HepG2 (cell line): Measurements from ENCODE around the gene SYNGAP1. TPM values are rescaled to one million over a fixed set of nuclear protein-coding genes. Genes with fewer than 3 reads are reported as not detected.

Experiments used
- AFF4 ChIP-seq: sonication (generic); formaldehyde crosslinking; IDR thresholded peaks from 2 replicates; pipeline ENCODE4 v1.4.0; 2020; ENCODE audit warnings: missing genetic modification reagents
- ARHGAP35 ChIP-seq: sonication (generic); formaldehyde crosslinking; IDR thresholded peaks from 2 replicates; pipeline ENCODE4 v1.9.0; 2022; ENCODE audit warnings: mild to moderate bottlenecking, inconsistent platforms, moderate library complexity, missing genetic modification reagents, borderline replicate concordance
- ASH2L ChIP-seq: fragments of 300-600, 200-600 bp; sonication (generic); IDR thresholded peaks from 2 replicates; pipeline ENCODE4 v1.7.0; 2017; ENCODE audit warnings: low read depth, mild to moderate bottlenecking, moderate library complexity, mixed read lengths, low read length; ENCODE audit not compliant: insufficient read length
- CBX5 ChIP-seq: sonication (generic); formaldehyde crosslinking; IDR thresholded peaks from 2 replicates; pipeline ENCODE4 v1.4.0; 2020; ENCODE audit warnings: missing genetic modification reagents, borderline replicate concordance
- HMG20A ChIP-seq: IDR thresholded peaks from 2 replicates; pipeline ENCODE4 v1.6.1; 2016; ENCODE audit warnings: borderline replicate concordance
- MBD4 ChIP-seq: IDR thresholded peaks from 2 replicates; pipeline ENCODE4 v1.6.1; 2012; ENCODE audit warnings: low read length, inconsistent platforms, borderline replicate concordance
- PRDM15 ChIP-seq: sonication (generic); formaldehyde crosslinking; IDR thresholded peaks from 2 replicates; pipeline ENCODE4 v1.4.0; 2020; ENCODE audit warnings: missing genetic modification reagents
- PRPF4 ChIP-seq: fragments of 200-400 bp; formaldehyde crosslinking; IDR thresholded peaks from 2 replicates; pipeline ENCODE4 v1.6.1; 2016; ENCODE audit warnings: low read length, low read depth; ENCODE audit not compliant: poor library complexity, severe bottlenecking
- TOPORS ChIP-seq: sonication (generic); formaldehyde crosslinking; IDR thresholded peaks from 2 replicates; pipeline ENCODE4 v1.8.0; 2023; ENCODE audit warnings: mild to moderate bottlenecking, missing genetic modification reagents
- TRIM22 ChIP-seq: fragments of 450-650 bp; IDR thresholded peaks from 2 replicates; pipeline ENCODE4 v1.6.1; 2017
- TSC22D2 ChIP-seq: sonication (generic); formaldehyde crosslinking; IDR thresholded peaks from 2 replicates; pipeline ENCODE4 v1.5.1; 2020; ENCODE audit warnings: missing genetic modification reagents, mild to moderate bottlenecking, borderline replicate concordance
- XBP1 ChIP-seq: sonication (generic); formaldehyde crosslinking; IDR thresholded peaks from 2 replicates; pipeline ENCODE4 v1.5.0; 2020; ENCODE audit warnings: missing genetic modification reagents
- ZNF577 ChIP-seq: sonication (generic); formaldehyde crosslinking; IDR thresholded peaks from 2 replicates; pipeline ENCODE4 v1.4.0; 2020; ENCODE audit warnings: mild to moderate bottlenecking, low read depth, missing genetic modification reagents, borderline replicate concordance
- ZNF589 ChIP-seq: sonication (generic); formaldehyde crosslinking; conservative IDR thresholded peaks from 2 replicates; pipeline ENCODE4 v1.8.0; 2022; ENCODE audit warnings: mild to moderate bottlenecking, moderate library complexity, missing genetic modification reagents
- ZNF770 ChIP-seq: sonication (generic); formaldehyde crosslinking; IDR thresholded peaks from 2 replicates; pipeline ENCODE4 v1.5.0; 2020; ENCODE audit warnings: mild to moderate bottlenecking, missing genetic modification reagents
- polyA plus RNA-seq, 8 experiments: library from polyadenylated mRNA; depleted of rRNA in 3 of 8; stranded (reverse) in 7 of 8; unstranded in 1 of 8; fragments of >200 nt; fragmentation: Illumina TruSeq in 4 of 8; extraction: Trizol in 4 of 8; gene quantifications; 2 replicates each; pipeline versions ENCODE4 v1.2.1 to v1.2.3, GENCODE V29; 2011 to 2016; ENCODE audit warnings: low read depth in 4 of 8, missing spikeins in 1 of 8, mixed read lengths in 1 of 8; ENCODE audit not compliant: insufficient read depth in 1 of 8
- total RNA-seq, 5 experiments: library from RNA; depleted of rRNA; stranded (reverse); fragments of >200 nt; fragmentation: Illumina TruSeq; extraction: Trizol; gene quantifications; 2 replicates each; pipeline ENCODE4 v1.2.3, GENCODE V29; 2016; ENCODE audit warnings: low read depth in 1 of 5

SYNGAP1 gene
- total and polyA plus RNA-seq, 2 of the 13 experiments (the other 11 are each of a cell fraction or from before 2014, with no cell fraction given), result 0.75 to 1.1 TPM

- TF ChIP-seq TRIM22 (no peak), AFF4 (no peak), HMG20A (CRISPR knock-in tag) (no peak), CBX5 (CRISPR knock-in tag) (peak; percentile 86; the same call in 1 of the 2 replicates), MBD4 (no peak), ARHGAP35 (CRISPR knock-in tag) (no peak), PRPF4 (no peak), ZNF770 (no peak), ZNF589 (CRISPR knock-in tag) (no peak; the same call in 1 of the 2 replicates), ZNF577 (CRISPR knock-in tag) (no peak), TOPORS (CRISPR knock-in tag) (no peak), ASH2L (peak; percentile 40), TSC22D2 (CRISPR knock-in tag) (peak; percentile 32), PRDM15 (CRISPR knock-in tag) (no peak), XBP1 (CRISPR knock-in tag) (no peak)
Observed at GRCh38 chr6:33425668-33426577, 6.1 kb downstream of the SYNGAP1 start (continued).
